GM18505 (cell line): ENCODE measurements around the gene MEX3B.
"Not testable (repeated sequence)": the region's sequence is repeated elsewhere in the genome, so short reads cannot be mapped to it uniquely, and the experiment has no call there.

Experiments used
- ATAC-seq: cut with Tn5 transposase; IDR thresholded peaks from one replicate; pipeline ENCODE4 v1.9.1; 2021; ENCODE audit not compliant: unreplicated experiment
- POLR2A ChIP-seq: IDR thresholded peaks from 4 replicates; pipeline ENCODE4 v1.6.1; 2011; ENCODE audit warnings: borderline replicate concordance; ENCODE audit not compliant: insufficient read depth, insufficient read length; ENCODE audit errors: extremely low read depth

The MEX3B gene

DNA sequence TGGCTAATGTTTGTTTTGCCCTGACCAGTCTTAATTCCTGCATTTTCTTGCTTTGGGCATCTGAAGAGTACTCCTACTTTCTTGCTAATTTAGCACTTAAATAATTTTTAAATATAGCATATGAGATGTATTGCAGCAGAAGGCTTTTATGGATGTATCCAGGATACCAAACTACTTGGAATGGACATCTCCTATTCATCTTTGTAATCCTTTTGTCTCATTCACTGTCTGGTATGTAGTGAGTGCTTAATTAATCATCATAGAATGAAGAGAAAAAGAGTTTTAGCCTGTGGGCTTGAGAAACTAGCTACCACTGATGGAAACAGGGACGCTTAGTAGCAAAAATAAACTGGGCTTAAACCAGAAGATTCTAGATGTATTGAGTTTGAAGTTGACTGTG lies 40.6 kb downstream of the MEX3B start:
- ATAC-seq = no peak
- TF ChIP-seq POLR2A = no peak

DNA sequence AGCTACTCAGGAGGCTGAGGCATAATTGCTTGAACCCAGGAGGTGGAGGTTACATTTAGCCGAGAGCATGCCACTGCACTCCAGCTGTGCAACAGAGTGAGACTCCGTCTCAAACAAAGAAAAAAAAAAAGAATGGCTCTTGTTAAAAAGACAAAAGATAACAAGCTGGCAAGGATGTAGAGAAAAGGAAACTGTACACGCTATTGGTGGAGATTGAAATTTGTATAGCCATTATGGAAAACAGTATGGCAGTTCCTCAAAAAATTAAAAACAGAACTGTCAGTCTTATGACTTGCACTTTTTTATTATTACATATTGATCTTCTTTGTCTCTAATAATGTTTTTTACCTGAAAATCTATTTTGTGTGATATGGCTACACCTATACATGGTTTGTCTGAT lies 41.9 kb downstream of the MEX3B start:
- TF ChIP-seq POLR2A = no peak
- ATAC-seq = no peak

DNA sequence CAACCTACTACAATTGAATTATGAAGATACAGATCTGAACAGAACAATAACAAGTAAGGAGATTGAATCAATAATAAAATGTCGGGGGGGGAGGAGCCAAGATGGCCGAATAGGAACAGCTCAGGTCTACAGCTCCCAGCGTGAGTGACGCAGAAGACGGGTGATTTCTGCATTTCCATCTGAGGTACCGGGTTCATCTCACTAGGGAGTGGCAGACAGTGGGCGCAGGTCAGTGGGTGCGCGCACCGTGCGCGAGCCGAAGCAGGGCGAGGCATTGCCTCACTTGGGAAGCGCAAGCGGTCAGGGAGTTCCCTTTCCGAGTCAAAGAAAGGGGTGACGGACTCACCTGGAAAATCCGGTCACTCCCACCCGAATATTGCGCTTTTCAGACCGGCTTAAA lies 50.7 kb downstream of the MEX3B start:
- ATAC-seq = not testable (repeated sequence)

DNA sequence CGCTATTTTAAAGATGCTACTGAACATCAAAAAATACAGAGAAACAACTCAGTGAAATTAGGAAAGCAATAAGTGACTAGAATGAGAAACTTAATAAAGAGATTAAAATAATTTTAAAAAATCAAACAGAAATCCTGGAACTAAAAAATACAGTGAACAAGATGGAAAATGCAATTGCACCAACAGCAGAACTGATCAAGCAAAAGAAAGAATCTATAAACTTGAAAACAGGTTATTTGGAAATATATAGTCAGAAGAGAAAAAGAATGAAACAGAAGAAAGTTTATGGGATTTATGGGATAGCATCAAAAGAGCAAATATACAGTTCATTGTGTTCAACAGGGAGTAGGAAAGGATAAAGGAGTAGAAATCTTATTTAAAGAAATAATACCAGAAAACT lies 53.3 kb downstream of the MEX3B start:
- no peak for TF ChIP-seq POLR2A
- ATAC-seq = no peak
